NCI-H510A (cell line): ENCODE results near the gene UBL4B.

ENCODE experiments used
- DNase-seq: peaks from one replicate; lab custom pipeline; 2025; lab: John Stamatoyannopoulos, UW

The UBL4B gene

GRCh38 chr1:110085671-110086070 lies 26.6 kb upstream of the UBL4B start:
- DNase-seq = no peak

- no peak for DNase-seq
Observed at GRCh38 chr1:110086961-110087360, 25.3 kb upstream of the UBL4B start.

- DNase-seq = peak; percentile 21
Observed at GRCh38 chr1:110087812-110088738, 24.2 kb upstream of the UBL4B start.

GRCh38 chr1:110088739-110089316 lies 23.4 kb upstream of the UBL4B start:
- no peak for DNase-seq

GRCh38 chr1:110089561-110090275 lies 22.5 kb upstream of the UBL4B start:
- no peak for DNase-seq

- no peak for DNase-seq
Observed at GRCh38 chr1:110091381-110091780, 20.9 kb upstream of the UBL4B start.

- DNase-seq = no peak
Observed at GRCh38 chr1:110091791-110092190, 20.5 kb upstream of the UBL4B start.

- DNase-seq = no peak
Observed at GRCh38 chr1:110092991-110093390, 19.3 kb upstream of the UBL4B start.

- DNase-seq = no peak
Observed at GRCh38 chr1:110094931-110095654, 17.1 kb upstream of the UBL4B start.

GRCh38 chr1:110097507-110098221 lies 14.6 kb upstream of the UBL4B start:
- DNase-seq = no peak

GRCh38 chr1:110098222-110099026 lies 13.8 kb upstream of the UBL4B start:
- DNase-seq = no peak

- DNase-seq = no peak
Observed at GRCh38 chr1:110100335-110100734, 11.9 kb upstream of the UBL4B start.

GRCh38 chr1:110102081-110102480 lies 10.2 kb upstream of the UBL4B start:
- DNase-seq = no peak

GRCh38 chr1:110106013-110106941 lies 6.0 kb upstream of the UBL4B start:
- DNase-seq = peak; percentile 54

- no peak for DNase-seq
Observed at GRCh38 chr1:110107867-110108469, 4.3 kb upstream of the UBL4B start.

GRCh38 chr1:110111081-110111480 lies 1.2 kb upstream of the UBL4B start:
- DNase-seq = no peak

GRCh38 chr1:110112656-110113055 lies 413 bp downstream of the UBL4B start:
- peak; percentile 72 for DNase-seq

GRCh38 chr1:110113551-110113950 lies 1.3 kb downstream of the UBL4B start:
- no peak for DNase-seq

GRCh38 chr1:110114173-110114572 lies 1.9 kb downstream of the UBL4B start:
- no peak for DNase-seq
